CD4-positive, alpha-beta T cell treated with Interleukin-17A for 4 hours (primary cell): ENCODE results near the gene CDC42BPG.

Experiments used
- DNase-seq: peaks from one replicate; pipeline ENCODE4 v3.0.0-alpha.2; 2020; ENCODE audit warnings: mixed read lengths

The CDC42BPG gene

GRCh38 chr11:64863391-64864060 is 19.1 kb upstream of the CDC42BPG start:
- no peak for DNase-seq

DNA sequence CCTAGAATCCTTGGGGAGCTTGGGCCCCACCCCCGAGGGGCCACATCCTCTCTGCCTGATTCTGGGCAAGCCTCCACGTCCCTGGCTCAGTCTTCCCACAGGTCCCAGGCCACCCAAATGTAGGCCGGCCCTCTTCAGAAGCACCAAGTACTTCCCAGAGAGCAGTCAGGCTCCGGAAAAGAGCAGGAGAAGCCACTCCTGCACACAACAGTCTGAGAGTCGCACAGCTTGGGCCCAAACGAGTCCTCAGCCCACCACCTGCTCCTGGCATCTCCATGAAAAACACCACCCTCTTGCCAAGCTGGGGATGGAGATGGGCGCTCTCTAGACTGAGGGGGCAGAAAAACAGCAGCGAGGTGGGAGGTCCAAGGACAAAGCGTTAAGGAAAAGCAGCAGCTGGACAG is 18.5 kb upstream of the CDC42BPG start:
- no peak for DNase-seq

DNA sequence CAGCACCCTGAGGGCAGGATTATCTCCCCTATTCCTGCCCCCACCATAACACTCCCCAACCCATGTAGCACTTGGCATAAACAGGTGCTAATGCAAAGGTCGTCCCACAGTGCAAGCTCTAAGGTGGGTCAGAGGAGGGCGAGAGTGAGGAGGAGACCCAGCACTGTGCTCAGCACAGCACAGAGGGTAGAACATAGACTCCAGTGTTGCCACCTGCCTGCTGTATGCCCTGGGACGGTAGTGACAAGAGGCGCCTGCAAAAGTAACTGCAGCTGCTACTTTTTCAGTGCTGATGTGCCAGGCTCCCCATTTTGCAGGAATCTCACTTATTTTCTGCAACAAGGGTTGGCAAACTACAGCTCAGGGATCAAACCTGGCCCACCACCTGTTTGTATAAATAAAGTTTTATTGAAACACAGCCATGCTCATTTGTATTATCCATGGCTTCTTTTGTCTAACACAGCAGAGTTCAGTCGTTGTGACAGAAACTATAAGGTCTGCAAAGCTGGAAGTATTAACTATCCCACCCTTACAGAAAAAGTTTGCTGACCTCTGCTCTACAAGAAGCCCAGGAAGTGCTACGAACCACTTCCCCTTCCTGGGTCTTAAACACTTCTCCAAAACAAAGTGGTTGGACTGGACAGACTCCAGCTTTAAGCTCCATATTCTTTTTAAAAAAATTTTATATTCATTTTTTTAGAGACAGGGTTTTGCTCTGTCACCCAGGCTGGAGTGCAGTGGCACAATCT is 16.9 kb upstream of the CDC42BPG start:
- peak; percentile 51 for DNase-seq

DNA sequence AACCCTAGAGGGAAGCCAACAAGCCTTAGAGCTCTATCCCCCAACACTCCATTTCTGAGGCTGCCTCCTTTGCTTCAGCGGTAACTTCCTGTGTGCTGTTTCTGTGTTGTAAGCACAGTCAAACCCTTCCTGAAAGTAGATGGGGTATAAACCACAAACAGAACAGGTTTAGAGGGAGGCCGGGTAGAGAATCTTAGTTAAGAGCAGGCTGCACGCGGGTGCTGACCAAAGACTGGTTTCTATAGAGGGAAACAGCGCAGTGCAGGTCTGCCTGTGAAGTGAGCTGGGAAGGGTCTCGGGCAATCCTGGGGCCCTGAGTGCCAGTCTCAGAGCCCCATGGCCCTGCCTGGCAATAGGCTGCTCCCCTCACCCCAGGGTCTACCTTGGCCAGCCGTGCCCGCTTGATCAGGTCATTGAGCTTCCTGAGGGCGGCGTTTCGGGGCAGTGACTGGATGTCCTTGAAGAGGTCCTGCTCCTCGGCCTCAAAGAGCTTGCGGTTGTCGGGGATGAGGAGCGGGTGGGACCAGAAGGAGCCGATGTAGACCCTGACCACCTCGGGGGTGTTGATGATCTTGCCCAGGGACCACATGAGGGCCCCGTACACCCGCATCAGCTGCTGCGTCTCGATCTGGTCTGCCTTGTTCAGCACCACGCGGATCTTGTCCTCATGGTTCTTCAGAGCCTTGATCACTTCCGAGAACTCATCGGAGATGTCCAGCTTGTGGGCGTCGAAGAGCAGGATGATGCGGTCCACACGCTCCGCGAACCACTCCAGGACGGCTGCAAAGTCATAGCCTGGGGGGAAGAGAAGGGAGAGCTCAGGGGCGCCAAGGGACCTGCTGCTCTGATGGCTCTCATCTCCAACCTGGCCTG is 15.3 kb upstream of the CDC42BPG start:
- DNase-seq: peak; percentile 66

DNA sequence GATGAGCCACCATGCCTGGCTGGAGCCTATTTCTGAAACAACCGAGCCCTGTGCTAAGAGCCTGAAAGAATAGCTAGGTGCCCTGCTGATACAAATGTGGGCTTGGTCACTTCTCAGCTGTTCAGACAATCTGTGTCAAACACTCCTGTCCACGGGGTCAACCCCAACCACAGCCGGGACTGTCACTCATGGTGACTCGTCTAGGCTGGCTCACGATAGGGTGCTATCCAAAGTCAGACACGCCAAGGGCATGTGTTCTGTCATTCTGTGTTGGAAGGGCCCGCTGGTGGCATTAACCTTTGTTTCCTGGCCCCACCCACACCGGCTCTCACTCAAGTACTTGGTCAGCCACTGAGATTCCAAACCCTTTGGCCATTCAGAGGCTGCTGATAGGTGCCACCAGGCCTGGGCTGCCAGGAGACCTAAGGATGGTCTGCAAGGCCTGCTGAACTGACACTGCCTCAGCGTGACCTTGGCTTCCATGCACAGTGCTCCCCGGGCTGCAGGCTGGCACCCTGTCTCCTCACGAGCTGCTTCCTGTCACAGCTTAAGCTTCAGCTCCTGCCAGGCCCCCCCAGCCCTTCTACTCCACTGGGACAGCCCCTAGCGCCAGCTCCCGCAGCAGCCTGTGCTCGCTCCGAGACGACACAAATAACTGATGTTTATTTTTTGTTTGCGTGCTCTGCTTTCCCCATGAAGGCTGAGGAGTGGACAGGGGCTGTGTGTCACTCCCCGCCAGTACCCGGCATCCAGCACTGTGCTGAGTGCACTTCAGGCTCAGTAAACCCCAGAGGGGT is 14.2 kb upstream of the CDC42BPG start:
- DNase-seq: peak; percentile 82

GRCh38 chr11:64857485-64857884 is 13.0 kb upstream of the CDC42BPG start:
- no peak for DNase-seq

DNA sequence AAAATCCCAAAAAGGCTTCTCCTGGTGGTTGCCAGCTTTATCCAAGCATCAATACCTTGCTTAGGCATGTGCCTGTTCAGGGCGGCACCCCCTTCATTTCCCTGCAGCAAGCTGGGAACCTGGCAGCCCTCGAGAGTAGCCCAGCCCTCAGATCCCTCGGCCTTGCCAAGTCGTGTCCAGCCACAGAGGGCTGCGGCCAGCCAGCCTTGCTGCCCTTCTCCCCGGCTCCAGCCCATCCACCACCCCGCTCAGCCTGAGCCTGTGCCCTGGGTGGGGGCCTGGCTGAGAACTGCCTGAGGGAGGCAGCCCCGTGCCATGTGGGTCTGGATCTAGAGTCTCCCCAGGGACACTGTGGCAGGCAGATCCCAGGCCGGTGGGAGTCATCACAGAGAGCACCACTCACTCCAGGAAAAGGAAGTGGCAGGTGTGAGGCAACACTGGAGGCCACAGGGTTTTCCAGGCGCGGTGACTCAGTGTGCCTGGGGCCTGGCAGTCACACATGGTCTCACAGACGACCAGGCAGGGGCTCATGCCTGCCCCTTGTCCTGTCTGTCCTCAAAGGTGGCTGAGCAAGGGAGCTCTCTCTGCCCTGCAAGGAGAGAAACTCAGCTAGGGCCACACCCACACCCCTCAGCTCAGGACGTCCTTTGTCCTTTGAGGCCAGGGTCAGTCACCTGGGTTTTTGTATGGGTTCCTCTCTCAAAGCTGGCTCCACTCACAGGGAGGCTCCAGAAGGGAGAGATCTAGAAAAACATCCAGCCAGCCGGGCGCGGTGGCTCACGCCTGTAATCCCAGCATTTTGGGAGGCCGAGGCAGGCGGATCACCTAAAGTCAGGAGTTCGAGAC is 12.2 kb upstream of the CDC42BPG start:
- peak; percentile 61 for DNase-seq

GRCh38 chr11:64855596-64856304 is 11.3 kb upstream of the CDC42BPG start:
- DNase-seq: no peak

DNA sequence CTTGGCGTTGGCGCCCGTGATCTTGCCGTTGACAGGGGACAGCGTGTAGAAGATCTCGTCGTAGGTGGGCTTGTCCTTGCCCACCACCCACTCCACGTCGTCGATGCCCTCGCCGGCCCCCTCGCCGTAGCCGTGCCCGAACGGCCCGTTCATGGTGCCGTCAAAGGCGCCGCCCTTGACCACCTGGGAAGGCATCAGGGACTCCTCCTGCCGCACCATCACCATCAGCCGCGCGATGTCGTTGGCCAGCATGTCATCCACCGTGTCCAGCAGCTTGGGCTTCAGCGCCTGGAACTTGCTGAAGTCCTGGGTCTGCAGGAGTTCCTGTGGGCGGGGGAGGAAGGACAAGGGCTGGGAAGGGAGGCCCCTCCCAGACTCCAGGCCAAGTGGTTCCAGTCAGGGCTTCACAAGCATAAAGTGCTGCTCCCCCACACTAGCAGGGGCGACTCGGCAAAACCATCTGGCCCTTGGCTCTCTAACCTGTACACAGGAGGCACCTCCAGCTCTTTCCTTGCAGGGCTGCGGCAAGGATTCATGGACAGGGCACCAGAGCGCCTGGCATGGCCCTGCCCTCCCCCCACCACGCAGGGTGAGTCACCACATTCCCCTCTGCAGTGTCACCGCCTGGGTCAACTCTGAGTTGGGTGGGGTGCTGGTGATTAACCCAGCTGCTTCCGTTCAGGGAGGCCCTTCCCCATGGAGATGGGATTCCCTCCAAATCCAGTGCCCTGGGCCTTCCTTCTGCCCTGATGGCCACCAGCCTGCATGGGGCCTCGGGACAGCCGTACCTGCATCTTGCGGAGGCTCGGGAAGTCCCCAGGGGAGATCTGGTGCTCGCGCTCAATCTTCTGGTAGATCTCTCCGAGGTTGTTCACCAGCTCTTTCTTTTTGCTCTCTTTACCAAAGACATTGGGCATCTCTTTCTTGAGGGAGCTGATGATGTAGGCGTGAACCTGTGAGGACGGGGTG is 10.4 kb upstream of the CDC42BPG start:
- peak; percentile 70 for DNase-seq

- DNase-seq: no peak
Measured at GRCh38 chr11:64854157-64854533, 9.7 kb upstream of the CDC42BPG start.

GRCh38 chr11:64853709-64854108 is 9.3 kb upstream of the CDC42BPG start:
- DNase-seq: peak; percentile 77

- DNase-seq: no peak
Measured at GRCh38 chr11:64852804-64853509, 8.5 kb upstream of the CDC42BPG start.

- DNase-seq: peak; percentile 48
Measured at GRCh38 chr11:64851831-64852351, 7.4 kb upstream of the CDC42BPG start.

DNA sequence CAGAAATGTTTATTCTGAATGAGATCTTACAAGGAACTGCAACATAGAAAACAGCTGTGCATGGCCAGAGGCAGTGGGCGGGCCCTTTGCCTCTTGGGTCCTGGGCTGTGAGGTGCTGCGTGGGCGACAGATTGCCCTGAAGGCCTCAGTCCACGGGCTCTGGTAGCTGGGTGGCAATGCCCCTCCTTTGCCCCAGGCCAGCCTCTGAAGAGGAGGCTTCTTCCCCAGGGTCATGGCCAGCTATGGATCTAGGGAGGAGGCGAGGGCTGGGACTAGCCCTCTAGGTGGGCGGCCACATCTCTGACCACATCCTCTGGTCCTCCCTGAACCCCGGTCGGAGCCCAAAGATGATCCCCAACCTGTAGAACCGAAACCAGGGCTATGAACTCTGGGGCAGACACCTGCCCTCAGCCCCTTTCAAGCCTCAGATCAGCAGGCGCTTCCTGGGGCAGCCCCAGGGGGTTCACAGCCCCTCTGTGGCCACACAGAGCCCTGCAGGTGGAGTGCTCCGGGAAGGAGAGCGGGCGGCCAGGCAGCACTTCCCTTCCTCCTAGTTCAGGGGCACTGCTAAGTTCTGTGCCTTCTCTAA is 6.6 kb upstream of the CDC42BPG start:
- DNase-seq: peak; percentile 58

GRCh38 chr11:64849598-64850356 is 5.3 kb upstream of the CDC42BPG start:
- no peak for DNase-seq

DNA sequence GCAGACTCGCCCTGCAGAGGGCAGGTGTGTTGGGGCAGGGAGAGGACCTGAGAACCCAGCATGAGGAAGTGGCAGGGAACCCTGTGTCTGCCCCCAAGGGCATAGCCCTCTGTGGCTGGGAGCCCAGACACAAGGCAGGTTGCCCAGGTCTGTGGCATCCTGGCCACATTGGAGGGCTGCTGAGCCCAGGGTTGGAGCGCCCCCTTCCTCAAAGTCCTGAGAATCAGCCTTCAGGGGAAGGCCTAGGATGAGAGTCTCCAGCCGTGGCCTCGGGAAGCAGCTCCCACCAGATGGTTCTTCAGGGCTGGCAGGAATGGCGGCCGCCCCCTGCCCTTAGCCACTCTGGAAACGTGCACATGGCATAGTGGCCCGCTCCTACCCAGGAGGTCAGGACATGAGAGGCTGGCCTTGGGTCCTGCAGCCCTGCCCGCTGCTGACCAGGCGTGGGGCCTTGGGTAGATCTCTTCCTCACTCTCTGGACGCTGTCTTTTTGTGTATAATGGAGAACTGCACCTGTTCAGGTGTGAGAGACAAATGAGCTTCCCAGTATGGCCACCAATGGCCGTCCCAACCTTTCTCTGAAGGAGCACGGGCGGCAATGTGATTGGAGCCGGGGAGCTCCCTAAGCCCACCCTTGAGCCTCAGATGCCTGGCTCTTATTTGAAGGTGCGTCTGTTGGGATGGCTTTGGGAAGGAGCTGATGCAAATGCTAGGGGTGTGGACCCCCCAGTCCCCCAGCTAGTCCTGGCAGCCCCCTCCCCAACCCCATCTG is 4.6 kb upstream of the CDC42BPG start:
- peak; percentile 74 for DNase-seq
